GM11168 (cell line): ENCODE data around the gene TTPAL.

Experiments
- in situ Hi-C: fragments of 300-500 bp; cut with MboI; formaldehyde crosslinking; loops from one replicate; pipeline ENCODE4 v1.12.0; 2022; ENCODE audit warnings: low sequenced_read_pairs; ENCODE audit not compliant: unreplicated experiment

Gene TTPAL

GRCh38 chr20:44438782-44439181 is 36.9 kb upstream of the TTPAL start:
- in situ Hi-C loops = no loop called here

GRCh38 chr20:44439318-44439717 is 36.4 kb upstream of the TTPAL start:
- in situ Hi-C loops = no loop called here

- in situ Hi-C loops = no loop called here
These were observed 33.2 kb upstream of the TTPAL start for GRCh38 chr20:44442298-44443070.

GRCh38 chr20:44445742-44446710 is 29.6 kb upstream of the TTPAL start:
- in situ Hi-C loops = no loop called here

GRCh38 chr20:44447827-44448419 is 27.8 kb upstream of the TTPAL start:
- in situ Hi-C loops = no loop called here

- in situ Hi-C loops = no loop called here
These were observed 26.7 kb upstream of the TTPAL start for GRCh38 chr20:44448753-44449546.

- in situ Hi-C loops = no loop called here
These were observed 25.8 kb upstream of the TTPAL start for GRCh38 chr20:44449864-44450263.

- in situ Hi-C loops = no loop called here
These were observed 25.3 kb upstream of the TTPAL start for GRCh38 chr20:44450281-44450889.

GRCh38 chr20:44450903-44451450 is 24.7 kb upstream of the TTPAL start:
- in situ Hi-C loops = no loop called here

GRCh38 chr20:44454306-44454963 is 21.2 kb upstream of the TTPAL start:
- in situ Hi-C loops = no loop called here

- in situ Hi-C loops = loop anchor here (5.0 kb wide), 1 partner anchor 63 kb away; no protein-coding TSS in a partner anchor
These were observed 20.5 kb upstream of the TTPAL start for GRCh38 chr20:44455126-44455525.

GRCh38 chr20:44456611-44457010 is 19.1 kb upstream of the TTPAL start:
- in situ Hi-C loops = loop anchor here (5.0 kb wide), 1 partner anchor 64 kb away; no protein-coding TSS in a partner anchor

- in situ Hi-C loops = loop anchor here (5.0 kb wide), 1 partner anchor 65 kb away; no protein-coding TSS in a partner anchor
These were observed 18.7 kb upstream of the TTPAL start for GRCh38 chr20:44457016-44457415.

- in situ Hi-C loops = loop anchor here (5.0 kb wide), 1 partner anchor 67 kb away; no protein-coding TSS in a partner anchor
These were observed 16.4 kb upstream of the TTPAL start for GRCh38 chr20:44459271-44459670.

GRCh38 chr20:44460795-44461141 is 14.9 kb upstream of the TTPAL start:
- in situ Hi-C loops = no loop called here

- in situ Hi-C loops = no loop called here
These were observed 14.4 kb upstream of the TTPAL start for GRCh38 chr20:44461142-44461802.

GRCh38 chr20:44461803-44462174 is 13.9 kb upstream of the TTPAL start:
- in situ Hi-C loops = no loop called here

GRCh38 chr20:44463466-44463865 is 12.2 kb upstream of the TTPAL start:
- in situ Hi-C loops = no loop called here
